Activated CD4-positive, alpha-beta memory T cell treated with anti-CD3 and anti-CD28 coated beads, Interleukin-2, amount 10 ng/mL, durations not matched to agents 7 days and 5 days (primary cell): ENCODE measurements around the gene ZDHHC8. TPM values are rescaled to one million over a fixed set of nuclear protein-coding genes. Genes with fewer than 3 reads are reported as not detected.

Experiments used
- CTCF ChIA-PET: fragments of 350-600 bp; sonication (Branson Sonifier 250); formaldehyde crosslinking; loops from one replicate; lab custom pipeline; 2021; ENCODE audit warnings: antibody characterized with exemption, inconsistent platforms; lab: Charles Lee
- POLR2A ChIA-PET: fragments of 350-600 bp; sonication (Branson Sonifier 250); formaldehyde crosslinking; loops from one replicate; lab custom pipeline; 2021; ENCODE audit warnings: antibody characterized with exemption; lab: Charles Lee
- DNase-seq: peaks from one replicate; pipeline ENCODE4 v3.0.0-alpha.2; 2020
- H3K27ac Mint-ChIP-seq: one replicate; pipeline ENCODE4 v1.8.0; 2021; ENCODE audit warnings: mild to moderate bottlenecking, mixed read lengths
- H3K27me3 Mint-ChIP-seq: one replicate; pipeline ENCODE4 v1.8.0; 2021; ENCODE audit warnings: mixed read lengths
- H3K36me3 Mint-ChIP-seq: one replicate; pipeline ENCODE4 v1.8.0; 2021; ENCODE audit warnings: low read depth, mixed read lengths
- H3K4me1 Mint-ChIP-seq: one replicate; pipeline ENCODE4 v1.8.0; 2021; ENCODE audit warnings: mixed read lengths
- H3K4me3 Mint-ChIP-seq: one replicate; pipeline ENCODE4 v1.8.0; 2021; ENCODE audit warnings: mild to moderate bottlenecking, mixed read lengths
- H3K9me3 Mint-ChIP-seq: one replicate; pipeline ENCODE4 v1.8.0; 2021; ENCODE audit warnings: mixed read lengths
- total RNA-seq, 2 experiments: library from RNA; stranded (reverse); gene quantifications; one replicate each; pipeline ENCODE4 v1.2.3, GENCODE V29; 2021

The ZDHHC8 gene, protein sequence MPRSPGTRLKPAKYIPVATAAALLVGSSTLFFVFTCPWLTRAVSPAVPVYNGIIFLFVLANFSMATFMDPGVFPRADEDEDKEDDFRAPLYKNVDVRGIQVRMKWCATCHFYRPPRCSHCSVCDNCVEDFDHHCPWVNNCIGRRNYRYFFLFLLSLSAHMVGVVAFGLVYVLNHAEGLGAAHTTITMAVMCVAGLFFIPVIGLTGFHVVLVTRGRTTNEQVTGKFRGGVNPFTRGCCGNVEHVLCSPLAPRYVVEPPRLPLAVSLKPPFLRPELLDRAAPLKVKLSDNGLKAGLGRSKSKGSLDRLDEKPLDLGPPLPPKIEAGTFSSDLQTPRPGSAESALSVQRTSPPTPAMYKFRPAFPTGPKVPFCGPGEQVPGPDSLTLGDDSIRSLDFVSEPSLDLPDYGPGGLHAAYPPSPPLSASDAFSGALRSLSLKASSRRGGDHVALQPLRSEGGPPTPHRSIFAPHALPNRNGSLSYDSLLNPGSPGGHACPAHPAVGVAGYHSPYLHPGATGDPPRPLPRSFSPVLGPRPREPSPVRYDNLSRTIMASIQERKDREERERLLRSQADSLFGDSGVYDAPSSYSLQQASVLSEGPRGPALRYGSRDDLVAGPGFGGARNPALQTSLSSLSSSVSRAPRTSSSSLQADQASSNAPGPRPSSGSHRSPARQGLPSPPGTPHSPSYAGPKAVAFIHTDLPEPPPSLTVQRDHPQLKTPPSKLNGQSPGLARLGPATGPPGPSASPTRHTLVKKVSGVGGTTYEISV
- total RNA-seq: 10 to 100 TPM; 44.2 to 48.3 TPM

DNA sequence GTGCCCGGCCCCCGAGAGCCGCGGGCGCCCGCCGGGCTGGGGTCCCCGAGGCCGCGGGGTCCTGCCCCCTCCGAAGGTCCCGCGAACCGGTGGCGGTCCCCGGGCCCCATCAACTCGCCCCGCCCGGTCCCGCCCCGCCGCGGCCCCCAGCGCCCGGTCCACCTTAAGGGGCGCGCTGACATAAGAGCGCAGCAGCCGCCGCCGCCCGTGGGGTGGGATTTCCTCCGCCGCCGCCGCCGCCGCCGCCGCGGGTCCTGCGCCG is at the start of gene ZDHHC8:
Gene ZDHHC8, plus strand, starts transcription at position 208 of the 262 bp plus-strand sequence. CDS start 144 bp downstream, outside the sequence.
- H3K27me3 Mint-ChIP-seq: no peaks in the 10 kb centered on the region
- ChIA-PET CTCF (no interaction called here), POLR2A (interaction anchor here (5.7 kb wide), 1 partner anchor 14 kb away, joined by 56 read pairs; the partner anchor contains the start of genes RANBP1 and TRMT2A)
- peak; percentile 47 for DNase-seq
- H3K4me3 Mint-ChIP-seq: peak within 1 kb of the TSS; percentile 64
- no peaks in the 10 kb centered on the region for H3K9me3 Mint-ChIP-seq
- peaks cover 20% of the 10 kb centered on the region for H3K4me1 Mint-ChIP-seq
- H3K27ac Mint-ChIP-seq: no peak within 1 kb of the TSS
- H3K36me3 Mint-ChIP-seq: peaks cover 13% of the 10 kb centered on the region

DNA sequence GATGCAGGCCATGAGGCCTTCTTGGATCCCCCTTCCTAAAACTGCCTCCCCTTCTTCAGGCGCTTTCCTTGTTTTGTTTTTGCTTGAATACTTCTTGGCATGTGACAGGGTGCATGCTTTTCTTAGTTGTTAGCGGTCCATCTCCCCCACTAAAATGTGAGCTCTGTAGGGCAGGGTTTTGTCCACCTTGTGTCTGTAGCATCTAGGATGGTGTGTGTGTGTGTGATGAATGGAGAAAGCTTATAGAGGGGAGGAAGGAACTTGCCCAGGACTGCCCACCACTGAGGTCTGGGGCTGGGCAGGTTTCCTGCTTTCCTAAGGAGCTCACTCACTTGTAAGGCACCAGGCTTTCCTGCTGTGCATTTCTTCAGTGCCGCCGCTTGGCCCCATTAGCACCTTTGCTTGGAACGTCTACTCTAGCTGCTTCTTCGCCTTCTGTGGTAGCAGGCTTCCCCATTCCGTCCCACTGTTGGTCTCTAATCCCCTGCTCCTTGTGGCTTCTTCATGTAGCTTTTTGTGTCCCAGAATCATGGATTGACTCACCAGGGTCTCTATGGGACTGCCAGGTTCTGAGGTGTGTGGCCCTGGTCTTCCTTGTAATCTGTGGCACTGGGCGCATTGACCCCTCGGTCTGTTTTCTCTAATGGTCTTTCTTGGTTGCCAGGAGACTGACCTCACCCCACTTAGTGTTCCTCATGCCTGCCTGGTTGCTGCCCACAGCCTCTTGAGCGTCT is 48.3 kb upstream of the ZDHHC8 start:
- Mint-ChIP-seq H3K9me3 (no peaks in the 10 kb centered on the region), H3K36me3 (peaks cover 38% of the 10 kb centered on the region), H3K27ac (peak overlapping the region; percentile 51), H3K4me3 (peak overlapping the region; percentile 12), H3K4me1 (peaks cover 49% of the 10 kb centered on the region), H3K27me3 (no peaks in the 10 kb centered on the region)
- ChIA-PET CTCF (no interaction called here), POLR2A (interaction anchor here (0.8 to 3.5 kb wide), 3 partner anchors 26 to 63 kb away, joined by 3 to 19 read pairs (median 3); partner anchors contain the start of genes RANBP1, TANGO2 and TRMT2A)
- no peak for DNase-seq

DNA sequence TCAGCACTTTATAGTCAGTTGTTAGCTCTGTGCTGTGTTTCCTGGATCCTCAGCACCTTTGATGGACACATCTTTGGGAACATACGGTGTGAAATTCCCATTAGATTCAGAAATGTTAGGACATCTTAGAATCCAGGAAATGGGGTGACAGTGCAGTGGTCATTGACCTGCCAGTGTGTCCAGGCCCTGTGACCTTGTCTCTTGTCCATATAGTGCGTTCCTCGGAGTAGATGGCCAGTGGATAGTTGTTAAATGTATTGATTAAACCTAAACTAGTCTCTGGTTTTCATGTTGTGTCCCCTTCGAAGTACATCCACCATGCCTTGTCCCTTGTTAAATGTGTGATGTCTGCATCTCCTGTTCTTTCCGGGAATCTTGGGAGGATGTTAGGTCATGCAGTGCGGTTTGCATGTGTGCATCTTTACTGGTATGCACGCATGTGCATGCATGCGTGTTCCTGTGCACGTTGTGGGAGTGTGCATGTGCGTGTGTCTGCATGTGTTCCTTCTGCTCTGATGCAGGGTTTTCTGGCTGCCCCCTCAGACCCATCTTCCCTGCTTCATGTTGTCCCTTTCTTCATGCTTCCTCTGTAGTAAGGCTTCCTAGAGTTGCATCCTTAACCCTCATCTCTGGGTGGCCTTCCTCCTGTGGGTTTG is 47.6 kb upstream of the ZDHHC8 start:
- H3K36me3 Mint-ChIP-seq: peaks cover 45% of the 10 kb centered on the region
- H3K4me3 Mint-ChIP-seq: no peak overlapping the region
- no peaks in the 10 kb centered on the region for H3K27me3 Mint-ChIP-seq
- CTCF ChIA-PET: interaction anchor here (1.8 kb wide), 1 partner anchor 12 kb away, joined by 4 read pairs; no protein-coding TSS in a partner anchor
- H3K27ac Mint-ChIP-seq: peak overlapping the region; percentile 51
- H3K9me3 Mint-ChIP-seq: no peaks in the 10 kb centered on the region
- no peak for DNase-seq
- H3K4me1 Mint-ChIP-seq: peaks cover 47% of the 10 kb centered on the region
- POLR2A ChIA-PET: interaction anchor here (0.8 to 3.5 kb wide), 2 partner anchors 33 to 63 kb away, joined by 3 to 19 read pairs; partner anchors contain the start of genes RANBP1, TANGO2 and TRMT2A

DNA sequence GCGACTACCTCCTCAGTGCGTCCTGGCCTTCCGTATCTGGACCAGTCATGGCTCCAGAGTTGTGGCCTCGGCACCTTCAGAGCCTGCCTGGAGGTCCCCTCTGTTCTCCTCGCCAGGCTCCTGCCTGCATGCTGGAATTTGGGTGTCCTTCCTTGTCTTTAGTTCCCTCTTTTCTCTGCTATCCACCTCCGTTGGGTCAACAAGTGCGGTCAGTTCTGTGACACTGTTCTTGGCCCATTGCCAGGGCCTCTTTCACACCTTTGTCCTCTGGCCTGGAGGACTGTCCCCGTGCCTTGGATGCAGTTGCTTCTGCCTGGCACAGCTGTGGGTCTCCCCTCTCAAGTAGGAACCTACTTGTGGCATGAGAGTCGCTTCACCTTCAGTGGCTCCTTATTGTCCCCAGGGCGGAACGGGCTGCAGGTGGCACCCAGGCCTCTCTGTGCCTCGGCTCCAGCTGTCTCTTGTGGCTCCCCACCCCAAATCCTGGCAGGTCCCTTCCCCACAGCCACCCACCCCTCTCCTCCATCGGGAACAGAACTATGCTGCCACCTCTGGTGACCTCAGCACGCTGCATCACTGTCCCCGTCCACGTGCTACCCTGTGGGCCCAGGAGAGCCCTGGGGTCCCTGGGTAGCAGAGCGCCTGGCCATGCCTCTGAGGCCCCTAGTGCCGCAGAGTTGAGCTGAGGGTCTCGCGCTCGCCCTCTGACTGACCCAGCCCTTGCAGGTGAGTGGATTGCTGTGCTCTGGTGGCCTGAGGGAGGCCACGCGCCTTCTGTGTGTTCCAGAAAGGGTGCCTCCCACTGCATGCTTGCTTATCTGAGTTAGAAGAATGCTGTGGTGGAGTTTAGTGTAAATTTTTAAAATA is 46.8 kb upstream of the ZDHHC8 start:
- H3K27ac Mint-ChIP-seq: no peak overlapping the region
- no peaks in the 10 kb centered on the region for H3K27me3 Mint-ChIP-seq

DNA sequence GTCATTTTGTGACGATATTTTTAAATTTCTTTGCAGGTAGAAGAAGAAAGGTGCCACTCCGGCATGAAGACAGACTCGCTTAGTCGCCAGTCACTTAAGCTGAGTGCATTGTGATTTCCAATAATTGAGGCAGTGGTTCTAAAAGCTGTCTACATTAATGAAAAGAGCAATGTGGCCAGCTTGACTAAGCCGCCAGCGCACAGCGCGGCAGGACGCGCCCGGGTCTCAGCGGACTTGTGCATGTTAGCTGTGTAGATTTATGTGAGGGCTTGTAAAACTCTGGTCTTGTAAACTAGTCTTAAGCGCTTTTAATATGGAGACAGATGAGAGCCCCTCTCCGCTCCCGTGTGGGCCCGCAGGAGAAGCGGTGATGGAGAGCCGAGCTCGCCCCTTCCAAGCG is 46.0 kb upstream of the ZDHHC8 start:
- Mint-ChIP-seq H3K36me3 (peaks cover 59% of the 10 kb centered on the region), H3K27me3 (no peaks in the 10 kb centered on the region), H3K27ac (no peak overlapping the region), H3K4me3 (no peak overlapping the region), H3K9me3 (no peaks in the 10 kb centered on the region), H3K4me1 (peaks cover 52% of the 10 kb centered on the region)
- no peak for DNase-seq
- ChIA-PET POLR2A (interaction anchor here (1.6 kb wide), 1 partner anchor 64 kb away, joined by 3 read pairs; the partner anchor contains the start of gene TANGO2), CTCF (interaction anchor here (1.0 to 1.8 kb wide), 3 partner anchors 10 to 814 kb away, joined by 3 to 4 read pairs (median 3); no protein-coding TSS in a partner anchor)

More for the DNA sequence above, 46.8 kb upstream of the ZDHHC8 start:
- Mint-ChIP-seq H3K4me1 (peaks cover 50% of the 10 kb centered on the region), H3K36me3 (peaks cover 53% of the 10 kb centered on the region), H3K4me3 (no peak overlapping the region), H3K9me3 (no peaks in the 10 kb centered on the region)
- no peak for DNase-seq
- ChIA-PET CTCF (interaction anchor here (1.0 to 1.8 kb wide), 3 partner anchors 11 to 815 kb away, joined by 3 to 4 read pairs (median 3); no protein-coding TSS in a partner anchor), POLR2A (no interaction called here)

DNA sequence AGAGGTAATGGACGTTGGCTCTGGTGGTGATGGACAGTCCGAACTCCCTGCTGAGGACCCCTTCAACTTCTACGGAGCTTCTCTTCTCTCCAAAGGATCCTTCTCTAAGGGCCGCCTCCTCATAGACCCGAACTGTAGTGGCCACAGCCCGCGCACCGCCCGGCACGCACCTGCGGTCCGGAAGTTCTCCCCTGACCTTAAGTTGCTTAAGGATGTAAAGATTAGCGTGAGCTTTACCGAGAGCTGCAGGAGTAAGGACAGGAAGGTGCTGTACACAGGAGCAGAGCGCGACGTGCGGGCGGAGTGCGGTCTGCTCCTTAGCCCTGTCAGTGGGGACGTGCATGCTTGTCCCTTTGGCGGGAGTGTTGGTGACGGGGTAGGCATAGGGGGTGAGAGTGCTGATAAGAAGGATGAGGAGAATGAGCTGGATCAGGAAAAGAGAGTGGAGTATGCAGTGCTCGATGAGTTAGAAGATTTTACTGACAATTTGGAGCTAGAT is 45.5 kb upstream of the ZDHHC8 start:
- ChIA-PET POLR2A (interaction anchor here (0.9 to 1.6 kb wide), 2 partner anchors 17 to 65 kb away, joined by 3 read pairs; partner anchors contain the start of gene TANGO2), CTCF (interaction anchor here (1.3 to 1.8 kb wide), 2 partner anchors 10 to 139 kb away, joined by 3 to 4 read pairs; no protein-coding TSS in a partner anchor)
- Mint-ChIP-seq H3K36me3 (peaks cover 60% of the 10 kb centered on the region), H3K27ac (no peak overlapping the region), H3K27me3 (no peaks in the 10 kb centered on the region), H3K4me3 (no peak overlapping the region), H3K9me3 (no peaks in the 10 kb centered on the region), H3K4me1 (peaks cover 49% of the 10 kb centered on the region)
- DNase-seq: no peak

DNA sequence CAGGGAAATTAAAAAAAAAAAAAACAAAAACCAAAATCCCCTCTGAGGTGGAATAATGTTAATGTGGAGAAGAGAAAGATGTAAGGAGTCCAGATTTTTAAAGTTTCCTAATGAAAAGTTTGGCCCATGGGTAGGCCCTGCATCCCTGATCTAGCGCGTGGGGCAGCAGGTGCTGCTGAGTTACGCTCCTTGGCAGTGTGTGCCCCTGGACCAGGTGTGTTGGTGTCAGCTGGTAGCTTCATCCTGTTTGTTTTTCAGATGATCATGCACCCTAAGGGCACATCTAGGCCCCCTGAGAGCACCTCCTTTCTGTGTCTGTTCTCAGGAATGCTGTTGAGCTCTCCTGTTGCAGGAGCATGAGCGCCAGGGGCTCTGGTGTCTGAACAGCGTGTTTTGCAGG is 44.8 kb upstream of the ZDHHC8 start:
- Mint-ChIP-seq H3K4me3 (no peak overlapping the region), H3K27me3 (no peaks in the 10 kb centered on the region), H3K9me3 (no peaks in the 10 kb centered on the region), H3K36me3 (peaks cover 62% of the 10 kb centered on the region), H3K4me1 (peaks cover 49% of the 10 kb centered on the region), H3K27ac (no peak overlapping the region)
- DNase-seq: no peak
- ChIA-PET CTCF (interaction anchor here (1.6 kb wide), 1 partner anchor 8 kb away, joined by 3 read pairs; no protein-coding TSS in a partner anchor), POLR2A (interaction anchor here (0.9 to 1.6 kb wide), 3 partner anchors 17 to 65 kb away, joined by 3 read pairs; partner anchors contain the start of genes RANBP1 and TANGO2)

DNA sequence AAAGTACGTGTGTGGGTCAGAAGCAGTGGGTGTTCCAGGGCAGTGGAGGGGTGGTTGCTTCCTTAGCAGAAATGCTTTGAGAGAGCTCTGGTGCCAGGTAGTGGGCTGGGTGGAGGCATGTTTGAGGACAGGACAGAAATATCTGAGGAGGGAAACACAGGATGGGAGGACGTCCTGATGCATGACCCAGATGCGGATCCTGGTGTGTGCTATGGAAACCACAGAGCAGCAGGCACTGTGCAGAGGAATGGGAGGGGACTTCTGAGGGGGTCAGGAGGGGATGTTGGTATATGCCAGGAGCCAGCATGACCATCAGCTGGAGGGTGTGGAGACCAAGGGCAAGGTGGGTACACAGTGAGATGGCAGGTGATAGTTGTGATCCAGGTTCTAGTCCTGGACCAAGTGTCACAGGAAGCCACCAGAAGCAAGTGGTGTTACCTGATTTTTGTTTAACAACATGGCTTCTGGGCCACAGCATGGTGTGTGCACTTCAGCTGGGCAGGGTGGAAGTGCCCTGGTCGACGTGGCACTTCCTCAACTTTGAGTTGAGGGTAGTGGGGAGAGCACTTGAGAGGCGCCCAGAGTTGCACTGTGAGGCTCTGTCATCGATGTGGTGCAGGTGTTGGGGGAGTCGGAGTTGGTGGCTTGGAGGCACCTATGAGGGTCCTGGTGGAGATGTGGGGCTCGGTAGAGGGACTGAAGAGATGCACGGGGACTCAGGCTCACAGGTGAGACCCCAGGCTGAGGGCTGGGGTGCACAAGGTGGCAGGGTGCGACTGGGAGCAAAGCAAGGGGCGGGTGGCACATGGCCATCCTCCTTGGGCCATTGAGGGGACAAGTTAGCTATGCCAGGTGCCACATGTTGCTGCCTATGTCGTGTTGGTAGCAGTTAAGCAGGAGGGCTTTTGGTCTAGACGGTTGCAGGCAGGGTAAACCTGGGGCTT is 44.0 kb upstream of the ZDHHC8 start:
- DNase-seq: no peak
- Mint-ChIP-seq H3K9me3 (no peaks in the 10 kb centered on the region), H3K27ac (no peak overlapping the region), H3K4me3 (no peak overlapping the region), H3K4me1 (peaks cover 49% of the 10 kb centered on the region), H3K36me3 (peaks cover 70% of the 10 kb centered on the region), H3K27me3 (no peaks in the 10 kb centered on the region)
- CTCF ChIA-PET: interaction anchor here (1.6 kb wide), 1 partner anchor 9 kb away, joined by 3 read pairs; no protein-coding TSS in a partner anchor
- POLR2A ChIA-PET: interaction anchor here (1.0 kb wide), 1 partner anchor 29 kb away, joined by 3 read pairs; the partner anchor contains the start of gene RANBP1

DNA sequence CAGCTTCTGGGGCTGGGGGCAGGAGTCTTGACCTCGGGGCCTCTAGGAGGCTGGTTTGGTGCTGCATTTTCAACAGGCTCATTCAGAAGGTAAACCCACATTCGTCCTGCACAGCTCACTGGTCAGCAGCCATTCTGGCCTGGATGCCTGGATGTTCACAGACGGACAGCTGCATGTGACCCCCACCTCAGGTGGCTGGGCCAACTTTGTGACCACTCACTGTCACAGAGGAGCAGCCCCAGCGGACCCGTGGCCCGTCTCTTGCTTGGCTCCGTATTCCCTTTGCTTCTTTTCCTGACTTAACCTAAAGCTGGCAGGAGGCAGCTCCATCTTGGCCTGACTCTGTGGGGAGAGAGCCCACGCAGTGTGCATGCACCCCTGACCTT is 43.3 kb upstream of the ZDHHC8 start:
- CTCF ChIA-PET: no interaction called here
- peaks cover 71% of the 10 kb centered on the region for H3K36me3 Mint-ChIP-seq
- POLR2A ChIA-PET: no interaction called here
- no peak overlapping the region for H3K27ac Mint-ChIP-seq
- no peak overlapping the region for H3K4me3 Mint-ChIP-seq
- H3K4me1 Mint-ChIP-seq: peaks cover 42% of the 10 kb centered on the region
- DNase-seq: no peak
- H3K9me3 Mint-ChIP-seq: no peaks in the 10 kb centered on the region
- H3K27me3 Mint-ChIP-seq: no peaks in the 10 kb centered on the region

DNA sequence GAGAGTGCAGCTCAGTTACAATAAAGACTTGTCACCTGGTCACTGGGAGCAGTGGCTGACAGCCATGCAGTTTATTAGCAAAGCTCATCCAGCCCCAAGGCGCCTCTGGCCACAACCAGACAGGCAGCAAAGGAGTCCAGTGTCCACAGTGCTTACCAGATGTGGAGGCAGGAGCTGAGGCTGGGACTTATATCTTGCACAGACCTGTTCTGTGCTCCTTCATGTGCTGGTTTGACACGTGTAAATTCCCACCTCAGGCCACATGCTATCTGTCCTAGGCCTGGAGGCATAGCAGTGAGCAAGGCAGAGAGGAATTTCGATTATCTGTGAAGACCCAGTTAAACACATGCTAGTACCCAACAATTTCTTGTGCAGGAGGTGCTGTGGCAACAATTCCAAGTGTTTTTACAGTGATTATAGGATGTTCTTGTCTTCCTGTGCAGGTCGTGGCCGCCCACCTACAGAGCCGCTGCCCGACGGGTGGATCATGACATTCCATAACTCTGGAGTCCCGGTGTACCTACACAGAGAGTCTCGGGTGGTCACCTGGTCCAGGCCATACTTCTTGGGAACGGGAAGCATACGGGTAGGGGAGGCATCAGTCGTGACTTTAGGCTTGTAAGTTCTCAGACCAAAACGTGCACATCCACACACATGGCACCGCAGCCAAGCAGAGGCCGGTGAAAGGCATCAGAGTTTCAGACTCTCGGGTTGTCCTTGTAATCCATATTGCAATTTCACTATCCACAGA is 42.2 kb upstream of the ZDHHC8 start:
- Mint-ChIP-seq H3K4me1 (peaks cover 42% of the 10 kb centered on the region), H3K9me3 (no peaks in the 10 kb centered on the region), H3K27ac (peak overlapping the region; percentile 44), H3K36me3 (peaks cover 81% of the 10 kb centered on the region), H3K4me3 (no peak overlapping the region), H3K27me3 (no peaks in the 10 kb centered on the region)
- no peak for DNase-seq
- ChIA-PET POLR2A (interaction anchor here (1.3 kb wide), 1 partner anchor 8 kb away, joined by 3 read pairs; no protein-coding TSS in a partner anchor), CTCF (no interaction called here)
